Osteoblast (primary cell): ENCODE results near the gene TP53AIP1. TPM values are rescaled to one million over a fixed set of nuclear protein-coding genes. Genes with fewer than 3 reads are reported as not detected.

Experiments
- DNase-seq: peaks from one replicate; pipeline ENCODE4 v3.0.0; 2011; ENCODE audit warnings: low spot score, mixed read lengths; ENCODE audit not compliant: insufficient read length; ENCODE audit errors: missing footprints
- H2AFZ ChIP-seq: 2 replicates; pipeline ENCODE4 v1.6.0; 2011; ENCODE audit warnings: mild to moderate bottlenecking, low read length
- H3K27ac ChIP-seq: 2 replicates; pipeline ENCODE4 v1.5.1; 2011; ENCODE audit warnings: mild to moderate bottlenecking, low read depth, low read length, moderate library complexity
- H3K27me3 ChIP-seq: 2 replicates; pipeline ENCODE4 v1.6.0; 2012; ENCODE audit warnings: mild to moderate bottlenecking, control low read depth, inconsistent platforms, low read length, moderate library complexity; ENCODE audit not compliant: insufficient read depth
- H3K36me3 ChIP-seq: 2 replicates; pipeline ENCODE4 v1.5.1; 2011; ENCODE audit warnings: mild to moderate bottlenecking, low read length, control low read depth, moderate library complexity; ENCODE audit not compliant: insufficient read depth
- H3K4me1 ChIP-seq: 2 replicates; pipeline ENCODE4 v1.5.1; 2011; ENCODE audit warnings: mild to moderate bottlenecking, low read length, control low read depth, moderate library complexity; ENCODE audit not compliant: insufficient read depth
- H3K4me2 ChIP-seq: 2 replicates; pipeline ENCODE4 v1.6.0; 2011; ENCODE audit warnings: mild to moderate bottlenecking, low read length; ENCODE audit not compliant: insufficient read depth
- H3K4me3 ChIP-seq: fragments of 200-600 bp; sonication (generic); 3 replicates; pipeline ENCODE4 v1.5.1; 2012; ENCODE audit warnings: mild to moderate bottlenecking, low read length, inconsistent platforms; ENCODE audit not compliant: insufficient read depth
- H3K79me2 ChIP-seq: 2 replicates; pipeline ENCODE4 v1.6.0; 2012; ENCODE audit warnings: mild to moderate bottlenecking, low read length, control low read depth, inconsistent platforms; ENCODE audit not compliant: insufficient read depth
- H3K9me3 ChIP-seq: 2 replicates; pipeline ENCODE4 v1.5.1; 2011; ENCODE audit warnings: low read depth, low read length, control low read depth
- H4K20me1 ChIP-seq: 2 replicates; pipeline ENCODE4 v1.6.0; 2012; ENCODE audit warnings: mild to moderate bottlenecking, low read length, control low read depth; ENCODE audit not compliant: insufficient read depth
- total RNA-seq: library from RNA; depleted of rRNA; stranded (reverse); fragments of >200 nt; gene quantifications from 2 replicates; pipeline ENCODE4 v1.2.3, GENCODE V29; 2012
- TF ChIP-seq, protein P1 (sequence below): IDR thresholded peaks from 2 replicates; pipeline ENCODE4 v1.5.1; 2011; ENCODE audit warnings: mild to moderate bottlenecking, low read depth, low read length, moderate library complexity; ENCODE audit errors: extremely low read depth

Gene TP53AIP1
- total RNA-seq, 1 donor: under 0.01 TPM

DNA sequence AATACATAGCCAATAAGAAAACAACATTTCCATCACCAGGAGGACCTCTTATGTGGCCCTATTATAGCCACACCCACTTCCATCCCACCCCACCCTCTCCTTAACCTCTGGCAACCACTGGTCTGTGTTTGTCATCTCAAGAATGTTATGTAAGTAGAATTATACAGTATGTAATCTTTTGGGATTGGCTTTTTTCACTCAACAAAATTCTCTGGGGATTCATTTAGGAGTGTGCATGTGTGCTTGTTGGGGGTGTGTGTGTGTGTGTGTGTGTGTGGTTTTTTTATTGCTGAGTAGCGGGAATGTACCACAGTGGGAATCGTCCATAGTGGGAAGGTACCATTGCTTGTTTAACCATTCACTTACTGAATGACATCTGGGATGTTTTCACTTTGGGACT is 46.3 kb downstream of the TP53AIP1 start:
- Histone ChIP-seq H3K79me2 (no peaks in the 10 kb centered on the region), H3K36me3 (no peaks in the 10 kb centered on the region), H3K4me2 (no peak overlapping the region), H3K4me3 (no peak overlapping the region), H2AFZ (no peak overlapping the region), H4K20me1 (no peaks in the 10 kb centered on the region), H3K27ac (no peak overlapping the region), H3K27me3 (peaks cover 3% of the 10 kb centered on the region), H3K9me3 (no peaks in the 10 kb centered on the region), H3K4me1 (no peaks in the 10 kb centered on the region)
- TF ChIP-seq, protein P1, sequence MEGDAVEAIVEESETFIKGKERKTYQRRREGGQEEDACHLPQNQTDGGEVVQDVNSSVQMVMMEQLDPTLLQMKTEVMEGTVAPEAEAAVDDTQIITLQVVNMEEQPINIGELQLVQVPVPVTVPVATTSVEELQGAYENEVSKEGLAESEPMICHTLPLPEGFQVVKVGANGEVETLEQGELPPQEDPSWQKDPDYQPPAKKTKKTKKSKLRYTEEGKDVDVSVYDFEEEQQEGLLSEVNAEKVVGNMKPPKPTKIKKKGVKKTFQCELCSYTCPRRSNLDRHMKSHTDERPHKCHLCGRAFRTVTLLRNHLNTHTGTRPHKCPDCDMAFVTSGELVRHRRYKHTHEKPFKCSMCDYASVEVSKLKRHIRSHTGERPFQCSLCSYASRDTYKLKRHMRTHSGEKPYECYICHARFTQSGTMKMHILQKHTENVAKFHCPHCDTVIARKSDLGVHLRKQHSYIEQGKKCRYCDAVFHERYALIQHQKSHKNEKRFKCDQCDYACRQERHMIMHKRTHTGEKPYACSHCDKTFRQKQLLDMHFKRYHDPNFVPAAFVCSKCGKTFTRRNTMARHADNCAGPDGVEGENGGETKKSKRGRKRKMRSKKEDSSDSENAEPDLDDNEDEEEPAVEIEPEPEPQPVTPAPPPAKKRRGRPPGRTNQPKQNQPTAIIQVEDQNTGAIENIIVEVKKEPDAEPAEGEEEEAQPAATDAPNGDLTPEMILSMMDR: no peak
- DNase-seq: no peak

DNA sequence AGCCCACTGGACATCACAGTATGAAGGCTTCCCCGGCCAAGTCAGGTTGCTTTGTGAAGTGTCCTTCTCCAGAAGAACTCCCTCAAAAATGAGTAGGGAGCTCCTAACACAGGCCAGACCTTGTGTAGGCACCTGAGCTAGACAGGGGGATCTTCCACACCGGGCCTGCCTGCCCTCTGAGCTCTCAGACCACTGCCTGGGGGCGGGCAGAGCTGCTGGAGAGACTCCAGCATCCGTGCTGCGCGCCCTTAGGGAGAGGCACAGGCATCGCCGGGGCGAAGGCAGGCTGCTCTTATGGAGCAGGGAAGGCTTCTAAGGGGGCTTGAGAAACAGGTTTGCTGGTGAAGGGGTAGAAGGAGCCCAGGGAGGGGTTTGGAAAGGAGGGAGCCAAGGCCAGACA is 47.1 kb downstream of the TP53AIP1 start:
- Histone ChIP-seq H3K36me3 (no peaks in the 10 kb centered on the region), H2AFZ (no peak overlapping the region), H3K27me3 (peaks cover 6% of the 10 kb centered on the region), H3K9me3 (no peaks in the 10 kb centered on the region), H4K20me1 (no peaks in the 10 kb centered on the region), H3K4me2 (no peak overlapping the region), H3K27ac (no peak overlapping the region), H3K79me2 (no peaks in the 10 kb centered on the region), H3K4me3 (no peak overlapping the region), H3K4me1 (peaks cover 4% of the 10 kb centered on the region)
- TF ChIP-seq, protein P1: no peak
- no peak for DNase-seq

DNA sequence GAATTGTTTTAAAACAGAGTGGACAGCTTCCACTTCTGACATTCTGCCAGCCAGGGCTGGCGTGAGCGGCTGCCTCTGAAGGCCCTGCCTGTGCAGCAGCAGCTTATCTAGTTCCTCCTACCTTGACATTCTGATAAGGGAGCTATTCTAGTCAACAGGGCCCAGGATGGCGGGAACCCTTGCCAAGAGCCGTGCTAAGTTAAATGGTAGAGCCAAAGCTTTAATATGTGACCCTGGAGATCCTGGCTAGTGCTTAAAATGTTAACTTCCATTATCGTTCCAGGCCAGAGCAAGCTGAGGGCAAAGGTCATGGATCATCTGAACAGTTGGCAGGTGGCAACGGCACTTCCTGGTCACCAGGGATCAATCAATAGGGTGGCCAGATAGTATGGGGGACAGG is 48.0 kb downstream of the TP53AIP1 start:
- H3K4me3 ChIP-seq: no peak overlapping the region
- H3K79me2 ChIP-seq: no peaks in the 10 kb centered on the region
- no peak overlapping the region for H3K4me2 ChIP-seq
- TF ChIP-seq, protein P1: no peak
- peaks cover 7% of the 10 kb centered on the region for H3K4me1 ChIP-seq
- peaks cover 15% of the 10 kb centered on the region for H3K27me3 ChIP-seq
- H4K20me1 ChIP-seq: no peaks in the 10 kb centered on the region
- no peaks in the 10 kb centered on the region for H3K9me3 ChIP-seq
- H2AFZ ChIP-seq: no peak overlapping the region
- no peak overlapping the region for H3K27ac ChIP-seq
- H3K36me3 ChIP-seq: no peaks in the 10 kb centered on the region
- DNase-seq: no peak

DNA sequence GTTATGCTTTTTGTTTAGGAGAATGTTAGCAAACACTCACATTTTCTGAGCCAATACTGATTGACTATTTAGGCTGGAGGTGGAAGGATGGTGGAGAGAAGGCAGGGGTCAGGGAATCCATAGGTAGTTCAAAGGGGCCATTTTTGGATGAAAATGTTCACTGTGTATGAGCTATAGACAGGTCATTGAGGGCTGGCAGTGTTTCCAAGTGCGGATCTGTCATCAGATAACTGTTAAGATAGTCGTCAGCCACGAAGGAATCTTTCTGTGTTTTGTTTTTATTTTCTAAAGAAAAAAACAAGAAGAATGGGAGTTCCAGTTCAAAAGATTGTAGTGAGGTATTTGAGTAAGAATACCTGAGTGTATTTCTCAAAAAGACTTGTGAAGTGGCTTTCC is 48.4 kb downstream of the TP53AIP1 start:
- H4K20me1 ChIP-seq: no peaks in the 10 kb centered on the region
- H3K4me3 ChIP-seq: no peak overlapping the region
- peaks cover 19% of the 10 kb centered on the region for H3K27me3 ChIP-seq
- H3K27ac ChIP-seq: no peak overlapping the region
- no peaks in the 10 kb centered on the region for H3K36me3 ChIP-seq
- H3K4me2 ChIP-seq: no peak overlapping the region
- no peak overlapping the region for H2AFZ ChIP-seq
- H3K9me3 ChIP-seq: no peaks in the 10 kb centered on the region
- DNase-seq: no peak
- peaks cover 7% of the 10 kb centered on the region for H3K4me1 ChIP-seq
- TF ChIP-seq, protein P1: no peak
- no peaks in the 10 kb centered on the region for H3K79me2 ChIP-seq
